NK-92 treated with Interleukin-12 subunit alpha and Interleukin-12 subunit beta, amount 100 ng/mL, for 24 hours (cell line): ENCODE results near the gene ADD2.
"Not testable (repeated sequence)": the region's sequence is repeated elsewhere in the genome, so short reads cannot be mapped to it uniquely, and the experiment has no call there.

Experiments
- DNase-seq: peaks from one replicate; lab custom pipeline; 2025; lab: John Stamatoyannopoulos, UW

The ADD2 gene

GRCh38 chr2:70641263-70641784 lies 126.7 kb downstream of the ADD2 start:
- DNase-seq = no peak

GRCh38 chr2:70639841-70640436 lies 128.1 kb downstream of the ADD2 start:
- no peak for DNase-seq

GRCh38 chr2:70638561-70638960 lies 129.4 kb downstream of the ADD2 start:
- DNase-seq = no peak

GRCh38 chr2:70633508-70633907 lies 134.5 kb downstream of the ADD2 start:
- no peak for DNase-seq

- DNase-seq = no peak
Observed at GRCh38 chr2:70632966-70633365, 135.0 kb downstream of the ADD2 start.

- DNase-seq = no peak
Observed at GRCh38 chr2:70632388-70632787, 135.6 kb downstream of the ADD2 start.

GRCh38 chr2:70630761-70631160 lies 137.2 kb downstream of the ADD2 start:
- no peak for DNase-seq

- no peak for DNase-seq
Observed at GRCh38 chr2:70627211-70627898, 140.6 kb downstream of the ADD2 start.

- DNase-seq = no peak
Observed at GRCh38 chr2:70626254-70626990, 141.6 kb downstream of the ADD2 start.

GRCh38 chr2:70621536-70621935 lies 146.5 kb downstream of the ADD2 start:
- not testable (repeated sequence) for DNase-seq

GRCh38 chr2:70620020-70620419 lies 148.0 kb downstream of the ADD2 start:
- DNase-seq = no peak

GRCh38 chr2:70619167-70619566 lies 148.8 kb downstream of the ADD2 start:
- no peak for DNase-seq

- DNase-seq = no peak
Observed at GRCh38 chr2:70616168-70616694, 151.8 kb downstream of the ADD2 start.

GRCh38 chr2:70615222-70615621 lies 152.8 kb downstream of the ADD2 start:
- DNase-seq = no peak

- no peak for DNase-seq
Observed at GRCh38 chr2:70613521-70613920, 154.5 kb downstream of the ADD2 start.

- DNase-seq = no peak
Observed at GRCh38 chr2:70612574-70612973, 155.4 kb downstream of the ADD2 start.

- no peak for DNase-seq
Observed at GRCh38 chr2:70608373-70608772, 159.6 kb downstream of the ADD2 start.

- DNase-seq = no peak
Observed at GRCh38 chr2:70607121-70607561, 160.9 kb downstream of the ADD2 start.
